PC-9 (cell line): ENCODE results near the gene PIGC. TPM values are rescaled to one million over a fixed set of nuclear protein-coding genes. Genes with fewer than 3 reads are reported as not detected.
A peak's percentile ranks its signal among the peaks of the same experiment; 100 is the strongest.

Source experiments
- Bru-seq: library from RNA; stranded (reverse); fragments of 400-500 nt; gene quantifications from one replicate; lab custom pipeline; 2021; lab: Mats Ljungman, UMichigan
- BruChase-seq, 2 experiments: library from RNA; stranded (reverse); fragments of 400-500 nt; gene quantifications; one replicate each; lab custom pipeline; 2021; lab: Mats Ljungman, UMichigan
- BruUV-seq: library from RNA; stranded (reverse); fragments of 400-500 nt; replicated peaks from 2 replicates; lab custom pipeline; 2021; lab: Mats Ljungman, UMichigan
- CTCF ChIA-PET: fragments of 300-600 bp; sonication (Branson Sonifier 250); formaldehyde crosslinking; loops from one replicate; lab custom pipeline; 2022; ENCODE audit warnings: antibody characterized with exemption; lab: Charles Lee
- POLR2A ChIA-PET: fragments of 300-600 bp; sonication (Branson Sonifier 250); formaldehyde crosslinking; loops from one replicate; lab custom pipeline; 2022; ENCODE audit warnings: antibody characterized with exemption; ENCODE audit not compliant: unreplicated experiment; lab: Charles Lee
- DNase-seq, 2 experiments: peaks; one replicate each; pipeline versions ENCODE4 v3.0.0 to v3.0.0-alpha.2; 2015 to 2022; ENCODE audit warnings: mixed read lengths in 1 of 2
- H2AFZ ChIP-seq: fragments of 200-600 bp; sonication (generic); 2 replicates; pipeline ENCODE4 v1.8.1; 2017; ENCODE audit warnings: antibody characterized with exemption
- H3F3A ChIP-seq: fragments of 200-600 bp; sonication (generic); 2 replicates; pipeline ENCODE4 v1.8.1; 2017; ENCODE audit warnings: antibody characterized with exemption, mild to moderate bottlenecking, low read depth; ENCODE audit not compliant: insufficient read depth
- H3K27ac ChIP-seq: fragments of 200-600 bp; sonication (generic); 2 replicates; pipeline ENCODE4 v1.6.1; 2016; ENCODE audit warnings: mixed run types
- H3K27me3 ChIP-seq: fragments of 200-600 bp; sonication (generic); 2 replicates; pipeline ENCODE4 v1.6.1; 2016; ENCODE audit warnings: low read depth, mixed run types; ENCODE audit not compliant: insufficient read depth
- H3K36me3 ChIP-seq: fragments of 200-600 bp; sonication (generic); 2 replicates; pipeline ENCODE4 v1.6.1; 2016; ENCODE audit warnings: low read depth, mixed run types
- H3K4me1 ChIP-seq: fragments of 200-600 bp; sonication (generic); replicated peaks from 2 replicates; pipeline ENCODE4 v1.6.1; 2016; ENCODE audit warnings: mixed run types; ENCODE audit not compliant: insufficient read depth
- H3K4me2 ChIP-seq: fragments of 200-600 bp; sonication (generic); 2 replicates; pipeline ENCODE4 v1.6.1; 2017; ENCODE audit warnings: mixed run types
- H3K4me3 ChIP-seq: fragments of 200-600 bp; sonication (generic); 2 replicates; pipeline ENCODE4 v1.6.1; 2016; ENCODE audit warnings: mixed run types
- H3K79me2 ChIP-seq: fragments of 200-600 bp; sonication (generic); 2 replicates; pipeline ENCODE4 v1.6.1; 2017; ENCODE audit warnings: low read depth, mixed run types
- H3K9me2 ChIP-seq: fragments of 200-600 bp; sonication (generic); 2 replicates; pipeline ENCODE4 v1.8.1; 2017; ENCODE audit warnings: mild to moderate bottlenecking; ENCODE audit not compliant: insufficient read depth
- H3K9me3 ChIP-seq: fragments of 200-600 bp; sonication (generic); 2 replicates; pipeline ENCODE4 v1.8.1; 2016; ENCODE audit warnings: low read depth; ENCODE audit not compliant: insufficient read depth
- H4K20me1 ChIP-seq: fragments of 200-600 bp; sonication (generic); 2 replicates; pipeline ENCODE4 v1.8.1; 2017; ENCODE audit not compliant: insufficient read depth
- EZH2 ChIP-seq: fragments of 200-600 bp; sonication (generic); IDR thresholded peaks from 2 replicates; pipeline ENCODE4 v1.8.0; 2017; ENCODE audit warnings: antibody characterized with exemption, low read depth
- intact Hi-C: fragments of 100-400 bp; cut with micrococcal nuclease; formaldehyde crosslinking; loops from one replicate; pipeline ENCODE4 v1.10.0; 2022; ENCODE audit not compliant: unreplicated experiment
- long read RNA-seq: library from polyadenylated mRNA; stranded (forward); transcript quantifications from one replicate; pipeline ENCODE4 v2.0.0, GENCODE V29; 2022
- total RNA-seq: library from RNA; stranded (reverse); gene quantifications from 2 replicates; pipeline ENCODE4 v1.2.3, GENCODE V29; 2021
- TF ChIP-seq, protein P1 (sequence below): fragments of 200-600 bp; sonication (generic); conservative IDR thresholded peaks from 2 replicates; pipeline ENCODE4 v1.6.1; 2017; ENCODE audit warnings: mixed run types, antibody characterized with exemption, mild to moderate bottlenecking, moderate library complexity

The PIGC gene
- total RNA-seq (21.3 and 26.5 TPM in 2 replicates), Bru-seq, nascent RNA (percentile 84 among the genes with signal in this experiment), BruChase-seq, experiment 1, labeled RNA remaining after a 2-hour chase (percentile 92 among the genes with signal in this experiment), BruChase-seq, experiment 2, labeled RNA remaining after a 6-hour chase (percentile 92 among the genes with signal in this experiment)
- long read RNA-seq, transcript PIGC-201 (2 exons, 1,447 nt), result major isoform, 41 of 66 reads
- long read RNA-seq, partial matches to known transcripts, result 0 of 66 reads
- long read RNA-seq, other reads (novel, unspliced or antisense), result 21 of 66 reads

DNA sequence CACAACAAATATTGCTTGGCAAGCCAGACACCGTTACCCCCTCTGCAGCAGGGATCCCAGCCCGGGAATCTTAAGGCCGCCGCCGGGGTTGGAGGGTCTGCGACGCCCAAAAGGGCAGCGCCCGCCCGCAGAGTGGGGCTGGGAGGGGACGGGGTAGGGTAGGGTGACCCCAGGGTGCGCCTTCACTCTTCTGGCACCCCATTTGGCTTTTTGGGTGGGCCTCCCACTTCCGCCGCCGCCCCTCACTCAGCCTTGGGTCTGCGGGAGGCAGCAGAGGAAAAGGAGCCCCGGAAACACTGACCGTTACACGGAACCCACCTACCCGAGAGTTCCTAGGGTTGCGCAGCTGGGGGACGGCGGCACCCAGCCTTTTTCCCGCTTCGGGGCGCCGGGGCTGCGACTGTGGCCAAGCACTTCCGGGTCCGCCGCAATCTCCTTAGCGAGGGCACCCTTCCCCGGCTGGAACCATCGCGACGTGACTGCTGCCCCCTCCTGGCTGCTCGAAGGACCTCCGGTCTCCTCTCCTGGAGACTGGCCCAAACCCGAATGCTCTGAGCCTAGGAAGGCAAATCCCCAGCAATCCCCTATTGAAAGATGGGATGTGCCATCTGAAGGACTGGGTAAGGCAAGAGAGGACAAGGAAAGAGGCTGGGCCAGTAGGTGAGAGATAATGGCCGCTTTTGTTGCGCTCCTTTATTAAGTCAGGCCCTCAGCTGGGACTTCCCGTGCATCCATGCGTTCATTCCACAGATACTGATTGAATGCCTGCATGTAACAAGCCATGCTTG is at the start of gene PIGC:
Gene PIGC, minus strand, starts transcription at position 404 of the 788 bp plus-strand sequence. CDS start 1,447 bp downstream, outside the sequence.
- peaks cover 29% of the 10 kb centered on the region for H3K4me1 ChIP-seq
- peak within 1 kb of the TSS; percentile 76 for H3K4me3 ChIP-seq
- intact Hi-C loops, result loop anchor here (1.0 kb wide), 1 partner anchor 45 kb away; no protein-coding TSS in a partner anchor
- H3K27me3 ChIP-seq, result no peaks in the 10 kb centered on the region
- peak within 1 kb of the TSS; percentile 97 for H2AFZ ChIP-seq
- no peaks in the 10 kb centered on the region for H3K9me2 ChIP-seq
- H4K20me1 ChIP-seq, result no peaks in the 10 kb centered on the region
- no peak for TF ChIP-seq EZH2
- TF ChIP-seq, protein P1, sequence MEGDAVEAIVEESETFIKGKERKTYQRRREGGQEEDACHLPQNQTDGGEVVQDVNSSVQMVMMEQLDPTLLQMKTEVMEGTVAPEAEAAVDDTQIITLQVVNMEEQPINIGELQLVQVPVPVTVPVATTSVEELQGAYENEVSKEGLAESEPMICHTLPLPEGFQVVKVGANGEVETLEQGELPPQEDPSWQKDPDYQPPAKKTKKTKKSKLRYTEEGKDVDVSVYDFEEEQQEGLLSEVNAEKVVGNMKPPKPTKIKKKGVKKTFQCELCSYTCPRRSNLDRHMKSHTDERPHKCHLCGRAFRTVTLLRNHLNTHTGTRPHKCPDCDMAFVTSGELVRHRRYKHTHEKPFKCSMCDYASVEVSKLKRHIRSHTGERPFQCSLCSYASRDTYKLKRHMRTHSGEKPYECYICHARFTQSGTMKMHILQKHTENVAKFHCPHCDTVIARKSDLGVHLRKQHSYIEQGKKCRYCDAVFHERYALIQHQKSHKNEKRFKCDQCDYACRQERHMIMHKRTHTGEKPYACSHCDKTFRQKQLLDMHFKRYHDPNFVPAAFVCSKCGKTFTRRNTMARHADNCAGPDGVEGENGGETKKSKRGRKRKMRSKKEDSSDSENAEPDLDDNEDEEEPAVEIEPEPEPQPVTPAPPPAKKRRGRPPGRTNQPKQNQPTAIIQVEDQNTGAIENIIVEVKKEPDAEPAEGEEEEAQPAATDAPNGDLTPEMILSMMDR, result peak; percentile 89
- H3K36me3 ChIP-seq, result no peaks in the 10 kb centered on the region
- TSS peak; percentile 65 for BruUV-seq
- peak; percentile 66 to 85 for DNase-seq
- H3K4me2 ChIP-seq, result peak within 1 kb of the TSS; percentile 77
- H3F3A ChIP-seq, result peaks cover 20% of the 10 kb centered on the region
- CTCF ChIA-PET, result interaction anchor here (0.6 to 1.5 kb wide), 3 partner anchors 258 to 458 kb away, joined by 3 to 4 read pairs (median 3); no protein-coding TSS in a partner anchor
- H3K27ac ChIP-seq, result no peak within 1 kb of the TSS
- H3K9me3 ChIP-seq, result no peaks in the 10 kb centered on the region
- H3K79me2 ChIP-seq, result peaks cover 21% of the 10 kb centered on the region
- POLR2A ChIA-PET, result no interaction called here

DNA sequence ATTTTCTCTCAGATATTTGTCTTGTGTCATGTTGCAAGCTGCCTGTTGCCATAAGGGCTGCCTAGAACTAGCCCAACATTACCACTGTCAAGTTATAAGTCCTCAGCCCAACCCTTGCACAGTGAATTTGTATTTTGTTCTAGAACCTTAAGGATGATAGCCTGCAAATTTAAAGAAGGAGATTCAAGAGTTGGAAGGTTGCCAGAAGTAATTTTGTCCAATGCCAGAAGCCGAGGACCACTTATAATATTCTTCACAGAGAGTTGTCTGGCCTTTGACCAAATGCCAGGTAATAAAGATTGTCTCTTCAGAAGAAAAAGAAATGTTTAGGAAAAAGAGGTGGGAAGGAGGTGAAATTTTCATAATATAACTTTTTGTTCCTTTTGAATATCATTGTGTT is 48.6 kb upstream of the PIGC start:
- Histone ChIP-seq H3K79me2 (no peaks in the 10 kb centered on the region), H2AFZ (no peak overlapping the region), H3F3A (peaks cover 6% of the 10 kb centered on the region; the same call in 1 of the 2 replicates), H4K20me1 (no peaks in the 10 kb centered on the region), H3K4me2 (no peak overlapping the region), H3K4me1 (peaks cover 8% of the 10 kb centered on the region), H3K27ac (no peak overlapping the region), H3K36me3 (no peaks in the 10 kb centered on the region), H3K9me2 (no peaks in the 10 kb centered on the region), H3K4me3 (no peak overlapping the region), H3K27me3 (no peaks in the 10 kb centered on the region), H3K9me3 (no peaks in the 10 kb centered on the region)
- intact Hi-C loops, result no loop called here
- ChIA-PET CTCF (no interaction called here), POLR2A (interaction anchor here (0.6 kb wide), 1 partner anchor 1711 kb away, joined by 3 read pairs; no protein-coding TSS in a partner anchor)
- no TSS peak for BruUV-seq
- no peak for DNase-seq
- TF ChIP-seq EZH2, result no peak
- TF ChIP-seq, protein P1, result no peak

DNA sequence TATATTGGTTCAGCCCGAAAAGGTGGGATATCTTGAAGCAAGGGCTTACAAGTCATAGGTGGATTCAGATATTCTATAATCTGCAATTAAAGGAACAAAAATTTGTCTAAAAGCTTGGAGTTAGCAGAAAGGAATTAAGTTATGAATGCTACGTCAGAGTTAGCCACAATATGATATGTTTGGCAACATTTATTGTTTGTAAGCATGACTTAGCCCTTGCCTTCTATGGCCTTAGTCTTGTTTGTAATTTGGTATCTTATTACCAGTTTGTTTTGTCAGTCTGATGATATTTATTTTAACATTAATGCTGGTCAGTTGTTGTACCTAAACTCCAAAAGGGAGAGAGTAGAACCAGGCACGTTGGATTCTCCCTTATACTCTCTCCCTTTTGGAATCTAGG is 46.0 kb upstream of the PIGC start:
- H3F3A ChIP-seq, result no peaks in the 10 kb centered on the region
- no peaks in the 10 kb centered on the region for H3K27me3 ChIP-seq
- H3K27ac ChIP-seq, result no peak overlapping the region
- peaks cover under 1% of the 10 kb centered on the region; the same call in 1 of the 2 replicates for H3K4me1 ChIP-seq
- H3K36me3 ChIP-seq, result no peaks in the 10 kb centered on the region
- no peak overlapping the region for H3K4me3 ChIP-seq
- 0 out of 2 replicates have a peak, but pooled peaks cover 4% of the 10 kb centered on the region for H3K9me2 ChIP-seq
- no peak overlapping the region for H3K4me2 ChIP-seq
- no peaks in the 10 kb centered on the region for H3K79me2 ChIP-seq
- DNase-seq, result no peak
- no peaks in the 10 kb centered on the region for H4K20me1 ChIP-seq
- no peak overlapping the region for H2AFZ ChIP-seq
- intact Hi-C loops, result no loop called here
- H3K9me3 ChIP-seq, result no peaks in the 10 kb centered on the region
- TF ChIP-seq, protein P1, result no peak
- no peak for TF ChIP-seq EZH2
- ChIA-PET CTCF (no interaction called here), POLR2A (no interaction called here)
- no TSS peak for BruUV-seq
